Effector CD8-positive, alpha-beta T cell (primary cell): ENCODE data around the gene CAMSAP1.

ENCODE experiments used
- DNase-seq: peaks from one replicate; lab custom pipeline; 2025; lab: John Stamatoyannopoulos, UW

Gene CAMSAP1

GRCh38 chr9:135792268-135793128 lies 114.8 kb downstream of the CAMSAP1 start:
- no peak for DNase-seq

GRCh38 chr9:135791431-135792267 lies 115.7 kb downstream of the CAMSAP1 start:
- no peak for DNase-seq

DNA sequence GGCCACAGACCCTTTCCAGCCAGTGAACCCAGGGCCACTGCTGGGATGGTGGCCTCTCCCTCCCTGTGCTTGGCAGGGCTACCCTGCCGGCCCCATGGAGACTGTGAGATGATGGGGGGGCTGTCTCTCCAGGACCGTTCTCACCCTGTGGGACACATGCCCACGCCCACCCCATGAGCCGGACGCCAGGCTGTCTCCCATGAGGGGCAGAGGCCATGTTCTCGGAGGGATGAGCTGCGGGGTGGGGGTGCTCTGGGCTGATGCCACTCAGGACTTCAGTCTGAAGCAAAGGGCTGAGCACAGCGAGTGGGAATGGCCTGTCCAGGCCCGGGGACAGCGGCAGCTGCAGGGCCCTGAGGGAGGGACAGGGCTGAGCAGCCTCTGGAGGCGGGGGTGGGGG lies 116.5 kb downstream of the CAMSAP1 start:
- DNase-seq: no peak

DNA sequence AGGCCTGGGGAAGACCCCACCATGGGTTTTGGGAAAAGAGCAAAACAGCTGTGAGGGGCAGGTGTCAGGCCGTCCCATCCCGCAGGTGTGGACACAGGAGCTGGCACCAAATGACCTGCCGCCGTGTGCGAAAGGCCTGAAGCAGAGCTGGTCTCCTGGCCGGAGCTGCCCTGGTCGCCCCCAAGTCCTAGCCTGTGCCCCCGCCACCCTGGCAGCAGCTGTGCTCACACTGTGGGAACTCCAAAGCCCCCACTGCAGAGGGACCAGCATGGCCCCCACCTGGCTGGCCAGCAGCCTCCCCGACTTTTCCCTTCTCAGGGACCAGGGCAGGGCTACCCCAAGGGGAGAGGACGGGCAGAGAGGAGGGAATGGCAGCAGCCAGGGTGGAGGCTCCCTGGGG lies 117.0 kb downstream of the CAMSAP1 start:
- no peak for DNase-seq

GRCh38 chr9:135789838-135790291 lies 117.5 kb downstream of the CAMSAP1 start:
- no peak for DNase-seq

DNA sequence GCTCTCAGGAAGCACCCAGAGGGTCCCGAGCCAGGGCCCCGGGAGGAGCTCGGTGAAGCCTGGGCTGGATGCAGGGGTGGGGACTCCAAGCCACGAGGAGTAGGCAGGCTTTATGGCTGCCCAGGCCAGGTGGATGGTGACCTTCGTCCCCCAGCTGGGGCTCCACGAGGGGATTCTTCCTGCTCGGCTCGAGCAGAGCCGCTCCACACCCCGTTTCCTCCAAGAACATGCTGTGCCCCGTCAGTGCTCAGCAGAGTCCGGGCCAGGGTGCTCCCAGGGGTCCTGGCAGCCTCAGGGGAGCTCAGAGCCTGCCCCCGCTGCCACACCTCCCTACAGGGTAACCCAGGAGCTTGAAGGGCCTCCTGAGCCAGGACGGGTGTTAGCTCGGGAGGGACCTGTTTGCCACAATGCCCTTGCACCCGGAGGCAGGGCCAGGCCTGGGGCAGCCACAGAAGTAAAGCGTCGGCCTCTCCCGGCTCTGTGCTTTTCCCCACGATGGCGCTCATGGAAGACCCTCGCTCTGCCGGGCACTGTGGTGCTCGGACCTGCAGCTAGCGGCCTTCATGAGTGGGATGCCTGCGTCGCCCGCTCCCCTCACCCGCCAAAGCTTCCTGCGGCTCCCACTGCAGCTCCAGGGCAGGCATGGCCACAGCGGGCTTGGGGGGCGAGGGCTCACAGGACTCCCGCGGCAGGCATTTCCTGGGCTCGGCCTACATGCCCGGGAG lies 118.6 kb downstream of the CAMSAP1 start:
- no peak for DNase-seq

- DNase-seq: no peak
Measured at GRCh38 chr9:135787776-135788575, 119.4 kb downstream of the CAMSAP1 start.

DNA sequence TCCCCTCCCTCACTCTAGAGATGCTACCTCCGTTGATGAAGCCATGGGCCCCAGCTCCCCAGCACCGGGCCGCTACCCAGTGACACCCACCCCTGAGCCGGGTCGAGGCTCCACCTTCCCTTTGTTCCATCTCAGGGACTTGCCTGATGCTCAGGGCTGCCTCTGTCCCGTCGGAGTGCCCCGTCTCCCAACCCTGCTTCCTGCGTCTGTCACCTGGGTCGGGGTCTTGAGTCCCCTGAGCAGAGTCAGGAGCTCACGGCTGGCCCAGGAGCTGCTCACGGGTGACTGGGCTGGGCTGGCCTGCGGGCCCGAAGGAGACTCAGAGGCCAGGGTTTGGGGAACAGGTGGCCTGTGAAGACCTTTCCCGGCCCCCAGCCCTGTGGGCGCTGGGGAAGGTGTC lies 120.0 kb downstream of the CAMSAP1 start:
- no peak for DNase-seq

DNA sequence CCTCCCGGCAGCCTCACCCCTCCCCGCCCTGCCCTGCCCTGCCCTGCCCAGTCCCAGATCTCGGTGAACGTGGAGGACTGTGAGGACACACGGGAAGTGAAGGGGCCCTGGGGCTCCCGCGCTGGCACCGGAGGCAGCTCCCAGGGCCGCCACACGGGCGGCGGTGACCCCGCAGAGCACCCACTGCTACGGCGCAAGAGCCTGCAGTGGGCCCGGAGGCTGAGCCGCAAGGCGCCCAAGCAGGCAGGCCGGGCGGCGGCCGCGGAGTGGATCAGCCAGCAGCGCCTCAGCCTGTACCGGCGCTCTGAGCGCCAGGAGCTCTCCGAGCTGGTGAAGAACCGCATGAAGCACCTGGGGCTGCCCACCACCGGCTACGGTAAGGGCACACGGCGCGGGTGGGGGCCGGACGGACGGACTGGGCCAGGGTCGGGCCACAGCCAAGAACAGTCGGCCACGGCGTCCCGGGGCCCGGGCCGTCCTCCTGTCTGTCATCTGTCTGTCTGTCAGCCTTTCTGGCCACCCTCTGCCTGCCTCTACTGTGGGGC lies 121.1 kb downstream of the CAMSAP1 start:
- no peak for DNase-seq

DNA sequence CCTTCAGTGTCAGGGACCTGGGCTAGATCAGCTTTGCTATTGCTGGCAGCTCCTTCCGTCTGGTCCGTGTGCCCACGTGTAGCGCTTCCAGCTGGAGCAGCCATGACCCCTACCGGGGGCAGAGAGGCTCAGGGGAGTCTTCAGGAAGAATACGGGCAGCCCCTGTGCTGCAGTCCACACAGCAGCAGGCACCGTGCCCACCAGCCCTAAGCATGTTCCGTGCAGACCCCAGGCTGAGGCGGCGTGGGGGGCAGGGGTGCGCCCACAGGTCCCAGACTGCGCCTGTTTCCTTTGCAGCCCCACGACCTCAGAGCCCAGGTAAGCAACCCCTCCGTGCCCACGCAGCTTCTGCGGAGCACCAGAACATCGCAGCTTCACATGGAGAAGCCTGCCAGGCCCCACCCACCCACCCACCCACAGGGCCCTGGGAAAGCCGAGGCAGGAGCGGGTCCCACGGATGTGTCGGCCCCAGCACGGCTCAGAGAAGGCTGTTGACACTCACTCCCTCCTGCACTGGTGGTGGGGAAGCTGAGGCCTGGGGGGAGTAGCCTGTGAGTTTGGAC lies 122.3 kb downstream of the CAMSAP1 start:
- no peak for DNase-seq

DNA sequence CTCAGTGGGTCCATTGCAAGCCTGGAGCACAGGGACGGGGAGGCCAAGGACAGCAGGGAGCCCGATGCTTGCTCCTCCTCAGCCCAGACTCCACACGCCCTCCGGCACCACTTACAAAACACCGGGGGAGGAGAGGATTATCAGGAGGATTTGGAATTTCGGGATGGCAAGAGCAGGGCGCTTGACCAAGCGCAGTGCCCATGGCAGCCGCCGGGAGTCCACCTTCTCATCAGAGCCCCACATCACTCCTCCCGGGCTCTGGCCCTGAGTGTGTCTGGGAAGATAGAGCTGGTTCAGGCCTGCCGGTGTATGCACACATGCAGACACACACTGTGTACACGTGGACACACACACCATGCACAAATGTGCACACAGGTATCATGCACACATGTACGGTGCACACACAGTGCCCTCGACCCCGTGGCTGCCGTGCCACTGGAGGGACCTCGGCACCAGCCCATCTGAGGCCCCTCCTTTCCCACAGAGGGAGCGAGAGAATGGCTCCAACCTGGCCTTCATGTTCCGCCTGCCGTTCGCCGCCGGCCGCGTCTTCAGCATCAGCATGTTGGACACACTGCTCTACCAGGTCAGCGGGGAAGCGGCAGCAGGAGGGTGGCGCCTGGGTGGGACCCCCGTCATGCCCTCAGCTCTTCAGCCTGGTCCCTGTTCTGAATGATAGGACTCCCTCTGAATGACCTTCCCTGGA lies 123.7 kb downstream of the CAMSAP1 start:
- DNase-seq: no peak

DNA sequence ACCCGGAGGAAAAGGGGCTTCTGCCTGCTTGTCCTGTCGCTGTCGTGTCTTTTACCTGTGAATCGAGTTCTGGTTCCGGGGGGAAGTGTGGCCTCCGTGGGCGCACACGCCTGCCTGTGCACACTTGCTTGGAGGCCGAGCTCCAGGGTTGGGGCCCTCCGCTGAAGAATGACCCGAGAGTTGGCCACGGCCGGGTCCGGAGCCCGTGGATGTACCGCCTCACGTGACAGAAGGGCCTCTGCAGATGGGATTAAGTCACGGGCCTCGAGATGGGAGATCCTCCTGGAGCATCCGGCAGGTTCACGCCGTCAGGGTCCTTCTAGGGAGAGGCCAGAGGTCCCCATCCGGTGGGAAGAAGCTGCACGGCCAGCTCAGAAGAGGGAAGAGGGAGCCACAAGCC lies 124.4 kb downstream of the CAMSAP1 start:
- no peak for DNase-seq

DNA sequence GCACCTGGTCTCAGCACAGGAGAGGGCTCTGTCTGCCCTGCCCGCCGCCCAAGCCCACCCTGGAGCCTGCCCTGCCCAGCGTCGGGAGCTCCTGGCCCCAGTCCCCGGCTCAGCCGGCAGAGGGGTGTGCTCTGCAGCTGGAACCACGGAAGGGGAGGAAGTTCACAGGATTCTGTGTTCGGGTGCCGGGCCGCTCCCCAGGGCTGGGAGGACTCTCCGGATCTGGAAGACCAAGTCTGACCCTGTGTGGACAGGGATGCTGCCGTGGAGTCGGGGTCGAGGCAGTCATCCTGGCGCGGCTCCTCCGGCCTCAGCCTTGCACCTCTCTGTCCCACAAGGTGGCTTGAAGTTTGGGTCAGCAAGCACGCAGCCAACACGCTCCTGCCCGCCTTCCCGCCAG lies 126.7 kb downstream of the CAMSAP1 start:
- DNase-seq: no peak

- DNase-seq: no peak
Measured at GRCh38 chr9:135780086-135780485, 127.3 kb downstream of the CAMSAP1 start.

GRCh38 chr9:135779571-135779970 lies 127.8 kb downstream of the CAMSAP1 start:
- DNase-seq: no peak

DNA sequence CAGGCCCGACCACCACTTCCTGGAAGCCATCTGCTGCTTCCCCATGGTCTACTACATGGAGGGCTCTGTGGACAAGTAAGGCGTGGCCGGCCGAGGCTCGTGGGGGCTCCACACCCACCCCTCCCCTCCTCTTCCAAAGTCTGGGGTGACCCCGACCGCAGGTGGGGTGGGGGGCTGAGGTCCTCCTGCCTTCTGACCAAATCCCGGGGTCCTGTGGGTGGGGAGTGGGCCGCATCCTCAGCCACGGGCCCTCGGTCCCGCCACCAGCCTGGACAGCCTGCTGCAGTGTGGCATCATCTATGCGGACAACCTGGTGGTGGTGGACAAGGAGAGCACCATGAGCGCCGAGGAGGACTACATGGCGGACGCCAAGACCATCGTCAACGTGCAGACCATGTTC lies 128.9 kb downstream of the CAMSAP1 start:
- no peak for DNase-seq

- DNase-seq: no peak
Measured at GRCh38 chr9:135777623-135778177, 129.6 kb downstream of the CAMSAP1 start.

DNA sequence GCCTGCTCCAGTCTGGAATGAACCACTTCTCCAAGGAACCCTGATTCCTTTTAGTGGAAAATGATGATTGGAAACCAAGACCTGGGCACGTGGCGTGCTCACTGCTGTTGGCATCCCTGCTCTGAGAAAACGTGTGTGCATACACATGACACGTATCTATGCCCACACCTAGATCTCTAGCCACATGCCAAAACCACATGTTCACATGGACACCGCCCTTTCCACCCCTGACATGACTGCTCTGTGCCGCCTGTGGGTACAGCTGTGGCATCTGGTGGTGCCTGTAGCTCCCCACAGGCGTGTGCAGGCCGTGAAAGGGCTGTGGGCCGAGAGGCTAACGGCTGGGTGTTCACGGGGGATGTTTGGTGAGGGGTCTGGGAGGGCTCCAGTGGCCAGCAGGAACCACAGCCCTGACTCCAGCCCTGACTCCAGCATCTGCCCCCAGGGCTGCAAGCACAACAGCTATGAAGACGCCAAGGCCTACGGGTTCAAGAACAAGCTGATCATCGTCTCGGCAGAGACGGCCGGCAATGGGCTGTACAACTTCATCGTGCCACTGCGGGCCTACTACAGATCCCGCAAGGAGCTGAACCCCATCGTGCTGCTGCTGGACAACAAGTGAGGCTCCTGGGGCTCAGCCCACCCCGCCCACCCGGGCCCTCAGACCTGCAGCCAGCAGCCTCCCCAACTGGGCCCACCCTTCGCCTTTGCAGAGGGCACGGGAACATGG lies 130.3 kb downstream of the CAMSAP1 start:
- no peak for DNase-seq

GRCh38 chr9:135775911-135776310 lies 131.4 kb downstream of the CAMSAP1 start:
- DNase-seq: no peak
